AG08396 (cell line): ENCODE measurements around the gene STARD10.

Experiments used
- DNase-seq: peaks from one replicate; pipeline ENCODE4 v3.0.0; 2012; ENCODE audit warnings: low spot score, mixed read lengths

STARD10 gene

DNA sequence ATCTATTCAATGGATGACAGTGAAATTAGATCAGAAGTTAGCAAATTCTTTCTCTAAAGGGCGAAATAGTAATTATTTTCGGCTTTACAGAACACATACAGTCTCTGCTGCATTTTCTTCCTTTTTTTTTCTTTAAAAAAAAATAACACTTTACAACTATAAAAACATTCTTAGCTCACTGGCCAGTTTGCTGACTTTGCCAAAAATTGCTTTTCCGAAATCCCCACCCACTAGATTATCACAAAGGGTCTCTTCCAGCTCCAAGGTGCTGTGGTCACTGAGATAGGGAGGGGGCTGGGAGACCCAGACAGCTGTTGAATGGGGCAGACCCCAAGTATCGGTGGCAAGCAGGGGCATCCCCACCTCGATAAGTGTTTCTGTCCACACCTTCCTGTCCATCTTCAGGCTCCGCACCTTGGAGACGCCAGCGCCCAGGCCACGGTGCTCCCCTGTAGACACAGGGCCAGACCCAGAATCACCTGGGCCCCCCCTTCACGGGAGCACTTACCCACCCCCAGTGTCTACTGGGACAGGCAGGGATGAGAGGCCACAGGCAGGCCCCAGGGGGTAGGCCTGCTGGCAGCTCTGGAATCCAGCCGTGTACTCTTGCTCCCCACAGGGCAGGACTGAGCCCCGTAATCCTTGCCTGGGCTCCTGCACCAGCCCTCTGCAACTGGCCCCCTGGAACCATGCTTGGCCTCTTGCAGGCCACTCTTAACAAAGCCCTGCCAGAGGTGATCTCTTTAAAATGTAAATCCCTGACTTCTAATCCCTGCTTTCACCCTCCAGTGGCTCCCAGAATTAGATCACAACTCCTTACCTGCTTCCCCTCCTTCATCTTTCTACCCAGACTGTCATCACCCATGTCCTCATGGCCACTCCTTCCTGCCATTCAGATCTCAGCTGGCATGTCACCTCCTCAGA is 88.1 kb downstream of the STARD10 start:
- DNase-seq: no peak

DNA sequence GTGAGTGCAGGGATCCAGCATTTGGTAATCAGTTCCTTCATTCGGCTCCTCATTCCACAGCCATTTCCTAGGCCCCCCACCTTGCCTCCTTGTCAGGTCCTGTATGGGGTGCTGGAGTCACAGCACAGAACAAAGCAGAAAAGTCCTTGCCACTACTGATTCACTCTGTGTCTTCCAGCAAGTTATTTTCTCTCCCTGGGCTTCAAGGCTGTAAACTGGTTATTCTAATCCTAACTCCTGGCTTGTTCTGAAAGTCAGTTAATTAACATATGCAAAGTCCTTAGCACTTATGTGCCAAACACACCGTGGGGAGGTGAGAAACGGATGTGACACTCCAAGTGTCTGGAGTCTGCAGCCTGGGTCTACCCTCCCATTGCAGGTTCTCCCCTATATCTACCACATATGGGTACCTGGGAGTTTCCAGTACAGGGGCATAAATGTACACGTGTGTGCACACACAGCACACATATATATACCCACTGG is 89.0 kb downstream of the STARD10 start:
- no peak for DNase-seq
